HFFc6 (cell line): ENCODE data around the gene ANO7. TPM values are rescaled to one million over a fixed set of nuclear protein-coding genes. Genes with fewer than 3 reads are reported as not detected.

Experiments
- DNase-seq: peaks from one replicate; pipeline ENCODE4 v3.0.0-alpha.2; 2018
- H3K27ac Mint-ChIP-seq: 2 replicates; pipeline ENCODE4 v1.8.0; 2020; ENCODE audit warnings: mild to moderate bottlenecking, mixed read lengths
- H3K27me3 Mint-ChIP-seq: 2 replicates; pipeline ENCODE4 v1.8.0; 2021; ENCODE audit warnings: mild to moderate bottlenecking, moderate library complexity, mixed read lengths; ENCODE audit not compliant: insufficient read depth
- H3K36me3 Mint-ChIP-seq: 2 replicates; pipeline ENCODE4 v1.8.0; 2021; ENCODE audit warnings: low read depth, mixed read lengths
- H3K4me1 Mint-ChIP-seq: 2 replicates; pipeline ENCODE4 v1.8.0; 2020; ENCODE audit warnings: low read depth, mixed read lengths
- H3K4me3 Mint-ChIP-seq: 2 replicates; pipeline ENCODE4 v1.8.0; 2020; ENCODE audit warnings: mild to moderate bottlenecking, moderate library complexity, mixed read lengths
- H3K9me3 Mint-ChIP-seq: 2 replicates; pipeline ENCODE4 v1.8.0; 2020; ENCODE audit warnings: mild to moderate bottlenecking, mixed read lengths
- CTCF ChIP-seq: fragments of 200-600 bp; sonication (generic); IDR thresholded peaks from 2 replicates; pipeline ENCODE4 v1.5.0; 2021; ENCODE audit warnings: antibody characterized with exemption, mild to moderate bottlenecking
- total RNA-seq, 6 experiments: library from RNA; stranded (reverse); fragmentation: NEBNext Ultra II Directional; extraction: Animal tissue kit (Norgen Biotek cat#: 25700); gene quantifications; 2 replicates in 1 of 6; 3 replicates in 5 of 6; pipeline ENCODE4 v1.2.3, GENCODE V29; 2021

Gene ANO7
- total RNA-seq, 6 experiments from 2014 or later = 0.80 to 1.4 (median 1.2) TPM

DNA sequence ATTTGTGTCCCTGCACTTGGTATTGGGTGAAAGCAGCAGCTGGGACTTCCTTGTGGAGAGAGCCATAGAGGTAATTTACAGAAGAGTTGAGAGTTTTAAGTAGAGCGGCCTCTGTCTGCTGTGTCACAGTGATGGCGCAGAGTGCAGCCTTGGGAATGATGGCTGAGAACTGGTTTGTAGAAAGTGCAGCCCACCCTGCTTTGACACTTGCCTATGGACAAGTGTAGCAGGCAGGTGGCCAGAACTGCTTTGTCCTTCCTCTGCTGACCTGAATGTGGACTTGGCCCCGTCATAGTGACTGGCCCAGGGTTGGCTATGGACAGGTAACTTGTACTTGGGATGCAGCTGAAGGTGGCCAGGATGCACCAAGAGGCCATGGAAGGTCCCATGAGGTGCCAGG lies 6.4 kb upstream of the ANO7 start:
- DNase-seq = no peak
- no peaks in the 10 kb centered on the region for H3K4me1 Mint-ChIP-seq
- no peaks in the 10 kb centered on the region; the same call in 1 of the 2 replicates for H3K27me3 Mint-ChIP-seq
- no peak for TF ChIP-seq CTCF
- no peak overlapping the region for H3K4me3 Mint-ChIP-seq
- no peaks in the 10 kb centered on the region for H3K9me3 Mint-ChIP-seq
- H3K27ac Mint-ChIP-seq = no peak overlapping the region
- peaks cover 16% of the 10 kb centered on the region for H3K36me3 Mint-ChIP-seq

DNA sequence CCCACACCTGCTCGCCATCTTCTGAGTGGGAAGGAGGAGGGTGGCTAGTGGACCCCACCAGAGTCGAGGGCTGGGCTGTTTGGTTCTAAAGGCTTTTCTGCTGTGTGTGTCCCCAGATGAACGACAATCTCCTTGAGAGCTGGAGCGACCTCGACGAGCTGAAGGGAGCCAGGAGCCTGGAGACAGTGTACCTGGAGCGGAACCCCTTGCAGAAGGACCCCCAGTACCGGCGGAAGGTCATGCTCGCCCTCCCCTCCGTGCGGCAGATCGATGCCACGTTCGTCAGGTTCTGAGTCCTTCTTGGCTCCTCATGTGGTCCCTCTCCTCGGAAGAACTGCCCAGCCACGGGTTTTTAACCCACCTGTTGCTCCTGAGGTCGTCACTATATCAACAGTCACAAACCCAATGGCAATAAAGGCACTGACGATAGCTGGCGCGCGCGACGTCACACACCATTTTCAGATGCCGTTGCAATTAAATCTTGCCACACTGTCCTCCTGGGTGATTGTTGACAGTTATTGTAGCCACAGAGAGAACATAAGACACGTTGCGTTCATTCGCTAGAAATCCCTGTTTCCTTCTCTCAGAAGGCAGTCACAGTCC lies 5.8 kb upstream of the ANO7 start:
- Mint-ChIP-seq H3K4me3 (no peak overlapping the region), H3K36me3 (peaks cover 16% of the 10 kb centered on the region), H3K27ac (no peak overlapping the region), H3K4me1 (no peaks in the 10 kb centered on the region), H3K9me3 (no peaks in the 10 kb centered on the region), H3K27me3 (no peaks in the 10 kb centered on the region; the same call in 1 of the 2 replicates)
- DNase-seq = no peak
- no peak for TF ChIP-seq CTCF

GRCh38 chr2:241183221-241183620 lies 5.3 kb upstream of the ANO7 start:
- no peaks in the 10 kb centered on the region for H3K4me1 Mint-ChIP-seq
- TF ChIP-seq CTCF = no peak
- no peak for DNase-seq
- H3K4me3 Mint-ChIP-seq = no peak overlapping the region
- H3K36me3 Mint-ChIP-seq = peaks cover 16% of the 10 kb centered on the region
- no peak overlapping the region for H3K27ac Mint-ChIP-seq
- no peaks in the 10 kb centered on the region for H3K9me3 Mint-ChIP-seq
- H3K27me3 Mint-ChIP-seq = no peaks in the 10 kb centered on the region; the same call in 1 of the 2 replicates

DNA sequence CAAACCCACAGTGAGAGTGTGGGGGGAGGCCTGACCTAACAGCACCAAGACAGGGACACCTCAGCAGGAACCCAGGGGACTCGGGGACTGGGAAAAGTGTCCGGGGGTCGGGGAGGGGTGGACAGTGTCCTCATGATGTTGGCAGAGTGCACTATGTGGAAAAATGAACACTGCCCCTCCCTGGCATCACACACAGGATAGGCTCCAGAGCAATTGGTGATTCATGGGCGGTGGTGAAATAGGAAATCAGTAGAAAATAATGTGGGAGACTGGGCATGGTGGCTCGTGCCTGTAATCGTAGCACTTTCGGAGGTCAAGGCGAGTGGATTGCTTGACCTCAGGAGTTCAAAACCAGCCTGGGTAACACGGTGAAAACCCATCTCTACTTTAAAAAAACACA lies 3.6 kb upstream of the ANO7 start:
- no peak for TF ChIP-seq CTCF
- Mint-ChIP-seq H3K27me3 (no peaks in the 10 kb centered on the region; the same call in 1 of the 2 replicates), H3K27ac (no peak overlapping the region), H3K9me3 (no peaks in the 10 kb centered on the region), H3K36me3 (peaks cover 3% of the 10 kb centered on the region; the same call in 1 of the 2 replicates), H3K4me1 (no peaks in the 10 kb centered on the region), H3K4me3 (no peak overlapping the region)
- DNase-seq = no peak

GRCh38 chr2:241185961-241186360 lies 2.5 kb upstream of the ANO7 start:
- Mint-ChIP-seq H3K27me3 (no peaks in the 10 kb centered on the region; the same call in 1 of the 2 replicates), H3K4me3 (no peak overlapping the region), H3K27ac (no peak overlapping the region), H3K4me1 (no peaks in the 10 kb centered on the region), H3K9me3 (no peaks in the 10 kb centered on the region), H3K36me3 (no peaks in the 10 kb centered on the region)
- DNase-seq = no peak
- TF ChIP-seq CTCF = no peak
